Measurements from ENCODE around the gene DEPDC4.

DNA sequence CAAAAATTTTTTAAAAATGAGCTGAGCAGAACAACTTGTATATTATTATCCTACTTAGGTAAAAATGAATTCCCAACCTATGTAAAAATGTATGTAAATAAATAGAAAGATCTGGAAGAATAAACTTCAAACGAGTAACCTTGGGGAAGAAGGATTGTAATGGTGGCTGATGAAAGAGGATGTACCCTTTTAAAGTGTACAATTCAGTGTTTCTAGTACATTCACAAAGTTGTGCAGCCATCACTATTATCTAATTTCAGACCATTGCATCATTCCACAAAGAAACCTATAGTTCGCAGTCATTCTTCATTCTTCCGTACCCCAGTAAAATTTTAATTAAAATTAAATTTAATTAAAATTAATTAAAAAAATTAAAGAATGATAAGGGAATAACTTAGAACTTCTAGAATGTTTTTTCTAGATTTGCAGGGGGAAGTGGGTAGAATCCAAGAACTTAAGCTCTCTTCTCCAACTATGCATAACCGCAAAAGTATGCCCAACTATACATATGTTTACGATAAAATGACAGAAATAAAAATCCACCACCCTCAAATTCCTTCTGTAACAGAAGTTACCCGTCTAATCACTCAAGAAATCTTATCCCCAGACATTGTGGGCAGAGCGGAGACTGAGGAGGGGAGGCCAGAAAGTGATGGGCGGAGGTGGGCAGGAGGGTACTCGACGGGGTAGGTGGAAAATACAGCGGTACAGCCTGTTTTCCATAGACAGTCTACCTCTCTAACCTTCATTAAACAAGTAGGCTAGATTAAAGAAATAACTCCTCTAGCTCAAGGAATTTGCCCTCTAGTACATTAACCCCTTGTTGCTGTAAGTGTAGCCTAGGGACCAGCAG lies 921 bp downstream of the DEPDC4 start:
- TF ChIP-seq, protein P1, sequence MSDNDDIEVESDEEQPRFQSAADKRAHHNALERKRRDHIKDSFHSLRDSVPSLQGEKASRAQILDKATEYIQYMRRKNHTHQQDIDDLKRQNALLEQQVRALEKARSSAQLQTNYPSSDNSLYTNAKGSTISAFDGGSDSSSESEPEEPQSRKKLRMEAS (IDR thresholded peaks at IDR 0.05): no peak
- TF ChIP-seq CEBPB (IDR thresholded peaks at IDR 0.05): no peak
